ENCODE data around the gene CA4.

CA4 gene

GRCh38 chr17:60134396-60135150 is 15.2 kb upstream of the CA4 start:
- peak; percentile 71 for DNase-seq (ENCODE audit: low read depth)
- H3K9ac ChIP-seq (ENCODE audit: low read length) = peak overlapping the region; percentile 89
- peak overlapping the region; percentile 93 for H3K4me3 ChIP-seq (ENCODE audit: low read length)
- peaks cover 4% of the 10 kb centered on the region for H3K4me1 ChIP-seq (ENCODE audit: control insufficient read depth, insufficient read depth, low read length)
- H3K27me3 ChIP-seq (replicated peaks; ENCODE audit: control insufficient read depth, insufficient read depth, low read length) = peaks cover 7% of the 10 kb centered on the region
- H3K9me3 ChIP-seq (ENCODE audit: control insufficient read depth, low read length) = no peaks in the 10 kb centered on the region
- peaks cover 4% of the 10 kb centered on the region for H3K36me3 ChIP-seq (ENCODE audit: control insufficient read depth, insufficient read depth, low read length, severe bottlenecking)

GRCh38 chr17:60135151-60135950 is 14.4 kb upstream of the CA4 start:
- no peaks in the 10 kb centered on the region for H3K9me3 ChIP-seq (ENCODE audit: control insufficient read depth, low read length)
- peak; percentile 97 for DNase-seq (ENCODE audit: low read depth)

GRCh38 chr17:60135951-60136666 is 13.7 kb upstream of the CA4 start:
- H3K9ac ChIP-seq (ENCODE audit: low read length) = no peak overlapping the region
- H3K4me1 ChIP-seq (ENCODE audit: control insufficient read depth, insufficient read depth, low read length) = peaks cover 10% of the 10 kb centered on the region
- DNase-seq (ENCODE audit: low read depth) = no peak
- no peaks in the 10 kb centered on the region for H3K9me3 ChIP-seq (ENCODE audit: control insufficient read depth, low read length)
- H3K4me3 ChIP-seq (ENCODE audit: low read length) = peak overlapping the region; percentile 93
- H3K36me3 ChIP-seq (ENCODE audit: control insufficient read depth, insufficient read depth, low read length, severe bottlenecking) = peaks cover 4% of the 10 kb centered on the region
- H3K27me3 ChIP-seq (replicated peaks; ENCODE audit: control insufficient read depth, insufficient read depth, low read length) = peaks cover 23% of the 10 kb centered on the region

More at GRCh38 chr17:60135151-60135950, 14.4 kb upstream of the CA4 start:
- Histone ChIP-seq H3K27me3 (replicated peaks; ENCODE audit: control insufficient read depth, insufficient read depth, low read length) (peaks cover 15% of the 10 kb centered on the region), H3K4me1 (ENCODE audit: control insufficient read depth, insufficient read depth, low read length) (peaks cover 9% of the 10 kb centered on the region), H3K9ac (ENCODE audit: low read length) (peak overlapping the region; percentile 89), H3K4me3 (ENCODE audit: low read length) (peak overlapping the region; percentile 93), H3K36me3 (ENCODE audit: control insufficient read depth, insufficient read depth, low read length, severe bottlenecking) (peaks cover 4% of the 10 kb centered on the region)

DNA sequence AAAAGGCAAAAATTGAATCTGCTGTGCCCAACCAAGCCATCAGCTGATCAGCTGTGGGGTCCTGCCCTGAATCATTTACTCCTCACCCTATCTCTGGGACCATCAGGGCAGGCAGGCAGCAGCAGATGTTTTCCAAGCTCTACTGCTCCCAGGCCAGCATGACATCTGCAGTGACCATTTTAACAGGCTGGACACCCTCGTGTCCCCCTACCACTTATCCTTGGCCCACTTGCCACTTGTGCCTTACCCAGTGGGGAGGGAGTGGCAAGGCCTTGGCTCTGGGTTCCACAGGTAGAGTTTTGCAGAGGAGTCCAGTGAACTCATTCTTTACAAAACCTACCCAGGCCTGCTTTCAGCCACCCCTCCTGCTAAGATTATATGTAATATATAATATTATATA is 12.0 kb upstream of the CA4 start:
- Histone ChIP-seq H3K4me1 (ENCODE audit: control insufficient read depth, insufficient read depth, low read length) (peaks cover 23% of the 10 kb centered on the region), H3K9ac (ENCODE audit: low read length) (no peak overlapping the region), H3K36me3 (ENCODE audit: control insufficient read depth, insufficient read depth, low read length, severe bottlenecking) (no peaks in the 10 kb centered on the region), H3K9me3 (ENCODE audit: control insufficient read depth, low read length) (no peaks in the 10 kb centered on the region), H3K27me3 (replicated peaks; ENCODE audit: control insufficient read depth, insufficient read depth, low read length) (peaks cover 26% of the 10 kb centered on the region), H3K4me3 (ENCODE audit: low read length) (no peak overlapping the region)
- DNase-seq (ENCODE audit: low read depth) = no peak

DNA sequence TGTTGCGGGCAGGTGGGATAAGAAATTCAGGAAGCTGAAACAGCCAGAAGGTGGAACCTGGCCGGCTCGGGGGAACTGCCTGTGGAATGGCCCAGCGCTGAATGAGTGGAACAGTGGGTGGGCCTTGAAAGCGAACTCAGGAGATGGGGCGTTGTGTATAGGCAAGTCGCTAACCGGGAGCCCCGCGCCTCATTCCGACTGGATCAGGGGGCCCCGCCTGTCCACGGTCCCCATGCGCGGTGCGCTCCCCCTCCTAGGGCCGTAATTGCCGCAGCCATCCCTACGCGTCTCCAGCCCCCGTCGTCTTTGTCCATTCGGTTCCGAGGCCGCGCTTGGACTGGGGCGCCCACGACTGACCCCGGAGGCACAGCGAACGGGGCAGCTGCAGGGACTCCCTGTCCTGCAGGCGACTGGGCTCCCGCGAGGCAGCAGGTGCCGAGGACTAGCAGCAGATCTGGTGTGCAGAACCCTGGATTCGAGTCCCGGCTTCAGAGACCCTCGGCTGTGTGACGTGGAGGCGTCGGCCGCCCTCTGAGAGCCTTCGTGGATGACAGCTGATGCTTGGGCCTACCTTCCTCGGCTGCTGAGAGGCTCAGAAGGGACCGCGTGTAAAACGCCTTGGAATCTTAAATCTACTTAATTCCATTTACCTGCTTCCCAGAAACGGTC is 10.9 kb upstream of the CA4 start:
- Histone ChIP-seq H3K4me1 (ENCODE audit: control insufficient read depth, insufficient read depth, low read length) (peaks cover 28% of the 10 kb centered on the region), H3K4me3 (ENCODE audit: low read length) (no peak overlapping the region), H3K36me3 (ENCODE audit: control insufficient read depth, insufficient read depth, low read length, severe bottlenecking) (no peaks in the 10 kb centered on the region), H3K9ac (ENCODE audit: low read length) (no peak overlapping the region), H3K9me3 (ENCODE audit: control insufficient read depth, low read length) (no peaks in the 10 kb centered on the region), H3K27me3 (replicated peaks; ENCODE audit: control insufficient read depth, insufficient read depth, low read length) (peaks cover 26% of the 10 kb centered on the region)
- DNase-seq (ENCODE audit: low read depth) = no peak

DNA sequence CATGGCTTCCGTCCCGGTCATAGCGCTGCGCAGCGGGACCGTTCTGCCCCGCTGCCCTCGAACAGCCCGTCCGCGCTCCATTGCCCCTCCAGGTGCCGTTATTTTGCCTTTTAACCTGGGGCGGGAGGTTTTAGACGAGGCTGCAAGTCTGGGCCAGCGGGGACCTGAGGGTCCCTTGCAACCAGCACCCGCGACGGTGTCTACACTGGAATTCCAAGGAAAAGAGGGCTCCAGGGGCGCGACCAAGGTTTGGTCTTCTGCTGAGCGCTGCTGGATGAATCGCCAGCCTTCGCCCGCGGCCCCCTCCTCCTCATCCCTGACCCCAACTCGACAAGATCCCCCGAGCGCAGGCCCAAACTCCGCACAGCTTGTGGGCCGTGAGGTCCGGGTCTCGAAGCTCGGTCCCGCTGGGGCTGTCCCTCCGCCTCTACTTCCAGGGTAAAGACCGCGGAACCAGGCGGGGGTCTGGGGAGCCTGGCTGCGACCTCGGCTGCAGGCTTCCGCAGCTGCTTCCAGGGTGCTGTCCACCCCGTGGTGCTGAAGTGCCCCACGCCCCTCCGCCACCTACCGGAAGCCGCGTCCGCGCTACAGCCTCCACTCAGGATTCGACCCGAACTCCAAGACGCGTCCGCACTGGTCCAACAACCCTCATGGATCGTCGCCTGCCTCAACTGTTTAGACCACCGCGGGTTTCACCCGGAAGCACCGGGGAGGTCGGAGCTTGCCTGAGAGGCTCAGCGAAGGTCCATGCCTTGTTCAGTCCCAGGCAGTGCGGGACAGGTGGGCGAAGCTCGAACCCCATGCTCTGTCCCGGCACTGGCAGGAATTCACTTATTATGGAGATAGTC is 10.1 kb upstream of the CA4 start:
- Histone ChIP-seq H3K27me3 (replicated peaks; ENCODE audit: control insufficient read depth, insufficient read depth, low read length) (peaks cover 26% of the 10 kb centered on the region), H3K9ac (ENCODE audit: low read length) (no peak overlapping the region), H3K36me3 (ENCODE audit: control insufficient read depth, insufficient read depth, low read length, severe bottlenecking) (no peaks in the 10 kb centered on the region), H3K9me3 (ENCODE audit: control insufficient read depth, low read length) (no peaks in the 10 kb centered on the region), H3K4me3 (ENCODE audit: low read length) (peak overlapping the region; percentile 66), H3K4me1 (ENCODE audit: control insufficient read depth, insufficient read depth, low read length) (peaks cover 28% of the 10 kb centered on the region)
- DNase-seq (ENCODE audit: low read depth) = peak; percentile 89

DNA sequence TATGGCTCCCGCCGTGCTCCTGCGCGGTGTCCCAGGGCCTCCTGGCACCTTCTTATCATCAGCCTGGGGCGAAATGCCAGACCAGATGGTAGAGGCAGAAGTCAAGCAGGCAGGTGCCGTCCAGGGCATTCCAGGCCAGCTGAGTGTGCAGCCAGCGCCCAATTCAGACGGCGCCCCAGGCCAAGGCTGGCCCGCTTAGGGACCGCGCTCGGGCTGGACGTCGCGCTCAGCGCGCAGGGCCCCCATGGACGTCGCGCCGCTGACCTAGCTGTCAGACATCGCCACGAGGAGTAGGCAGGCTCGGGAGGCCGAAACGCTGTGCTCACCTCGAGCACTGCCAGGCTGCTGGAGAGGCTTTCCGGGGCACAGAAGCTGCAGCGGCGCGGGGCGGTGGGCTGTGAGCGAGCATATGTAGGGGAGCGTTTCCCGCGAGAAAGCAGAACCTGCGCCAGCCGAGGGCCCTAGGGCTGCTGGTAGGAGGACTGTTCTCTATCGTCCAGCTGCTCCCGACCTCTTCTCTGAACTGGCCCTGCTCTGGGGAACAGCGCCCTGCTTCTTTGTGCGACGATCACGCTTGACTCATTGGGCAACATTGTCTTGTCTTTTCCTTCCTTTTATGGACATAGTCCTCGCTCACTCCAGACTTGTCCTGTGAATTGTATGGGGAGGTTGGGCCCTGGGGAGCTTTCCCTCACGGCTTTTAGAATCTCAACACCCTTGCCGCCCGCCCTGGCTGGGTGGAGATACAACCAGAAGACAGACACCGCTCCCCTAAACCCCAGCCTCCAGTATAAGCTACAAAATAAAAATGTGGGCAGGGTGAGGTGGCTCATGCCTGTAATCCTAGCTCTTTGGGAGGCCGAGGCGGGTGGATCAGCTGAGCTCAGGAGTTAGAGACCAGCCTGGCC is 8.4 kb upstream of the CA4 start:
- H3K36me3 ChIP-seq (ENCODE audit: control insufficient read depth, insufficient read depth, low read length, severe bottlenecking) = no peaks in the 10 kb centered on the region
- peaks cover 28% of the 10 kb centered on the region for H3K4me1 ChIP-seq (ENCODE audit: control insufficient read depth, insufficient read depth, low read length)
- H3K4me3 ChIP-seq (ENCODE audit: low read length) = peak overlapping the region; percentile 11
- no peak overlapping the region for H3K9ac ChIP-seq (ENCODE audit: low read length)
- peaks cover 35% of the 10 kb centered on the region for H3K27me3 ChIP-seq (replicated peaks; ENCODE audit: control insufficient read depth, insufficient read depth, low read length)
- no peaks in the 10 kb centered on the region for H3K9me3 ChIP-seq (ENCODE audit: control insufficient read depth, low read length)
- no peak for DNase-seq (ENCODE audit: low read depth)

GRCh38 chr17:60142872-60143499 is 6.8 kb upstream of the CA4 start:
- peak overlapping the region; percentile 83 for H3K9ac ChIP-seq (ENCODE audit: low read length)
- peak; percentile 96 for DNase-seq (ENCODE audit: low read depth)
- H3K9me3 ChIP-seq (ENCODE audit: control insufficient read depth, low read length) = no peaks in the 10 kb centered on the region
- peaks cover 50% of the 10 kb centered on the region for H3K27me3 ChIP-seq (replicated peaks; ENCODE audit: control insufficient read depth, insufficient read depth, low read length)
- H3K4me1 ChIP-seq (ENCODE audit: control insufficient read depth, insufficient read depth, low read length) = peaks cover 28% of the 10 kb centered on the region
- H3K4me3 ChIP-seq (ENCODE audit: low read length) = peak overlapping the region; percentile 80
- no peaks in the 10 kb centered on the region for H3K36me3 ChIP-seq (ENCODE audit: control insufficient read depth, insufficient read depth, low read length, severe bottlenecking)

DNA sequence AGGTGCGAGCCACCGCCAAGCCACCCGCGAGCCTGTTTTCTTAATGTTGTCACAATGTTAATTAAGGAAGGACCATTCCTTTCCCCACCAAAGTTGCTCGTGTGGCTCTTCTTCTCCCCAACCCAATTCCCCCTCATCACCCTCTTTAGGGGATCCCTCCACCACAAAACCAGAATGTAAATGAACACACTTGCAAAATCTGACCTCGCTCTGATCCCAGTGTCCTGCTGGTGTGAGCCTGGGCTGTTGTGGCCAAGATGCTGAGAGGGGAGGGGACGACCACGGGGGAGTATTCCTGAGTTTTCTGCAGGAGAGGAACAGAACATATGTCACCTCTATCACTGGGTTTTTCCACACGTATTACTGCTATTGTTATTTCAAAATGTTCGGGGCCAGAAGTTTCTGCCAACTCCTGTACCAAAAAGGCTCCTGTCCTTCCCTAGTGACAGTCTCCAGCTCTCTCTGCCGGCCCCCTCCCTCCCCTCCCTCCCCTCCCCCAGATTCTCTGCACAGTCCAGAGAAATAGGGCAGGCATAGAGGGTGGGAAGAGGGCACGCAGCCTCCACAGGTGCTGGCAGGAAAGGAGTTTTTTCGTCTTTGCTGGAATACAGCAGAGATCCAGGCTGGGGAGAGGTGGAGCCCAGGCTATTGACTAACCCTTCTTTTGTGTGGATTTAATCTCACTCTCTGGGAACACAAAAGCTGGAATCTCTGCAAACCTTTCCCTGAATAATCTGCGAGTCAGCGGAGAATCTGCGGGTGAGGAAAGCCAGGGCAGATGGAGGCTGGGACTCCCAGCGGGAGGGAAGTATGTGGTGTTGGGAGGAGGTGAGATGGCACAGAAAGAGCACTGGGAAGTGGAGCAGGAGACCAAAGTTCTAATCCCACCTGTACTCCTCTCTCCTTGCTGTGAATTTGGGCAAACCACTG is 4.5 kb upstream of the CA4 start:
- Histone ChIP-seq H3K27me3 (replicated peaks; ENCODE audit: control insufficient read depth, insufficient read depth, low read length) (peaks cover 56% of the 10 kb centered on the region), H3K9me3 (ENCODE audit: control insufficient read depth, low read length) (no peaks in the 10 kb centered on the region), H3K4me1 (ENCODE audit: control insufficient read depth, insufficient read depth, low read length) (peaks cover 19% of the 10 kb centered on the region), H3K9ac (ENCODE audit: low read length) (no peak overlapping the region), H3K4me3 (ENCODE audit: low read length) (no peak overlapping the region), H3K36me3 (ENCODE audit: control insufficient read depth, insufficient read depth, low read length, severe bottlenecking) (no peaks in the 10 kb centered on the region)
- no peak for DNase-seq (ENCODE audit: low read depth)

Data from adipocyte (in vitro differentiated cells).